Neuron (in vitro differentiated cells): ENCODE data around the gene ZNRF4.

Source experiments
- H2AFZ ChIP-seq: one replicate; pipeline ENCODE4 v1.6.1; 2013; ENCODE audit warnings: low read depth, mild to moderate bottlenecking, inconsistent platforms, low read length, moderate library complexity
- H3K27me3 ChIP-seq: one replicate; pipeline ENCODE4 v1.6.1; 2013; ENCODE audit warnings: low read length; ENCODE audit not compliant: insufficient read depth
- H3K36me3 ChIP-seq: one replicate; pipeline ENCODE4 v1.6.1; 2013; ENCODE audit warnings: low read length; ENCODE audit not compliant: insufficient read depth
- H3K4me1 ChIP-seq: one replicate; pipeline ENCODE4 v1.6.1; 2013; ENCODE audit warnings: low read length; ENCODE audit not compliant: insufficient read depth
- H3K4me3 ChIP-seq: 2 replicates; pipeline ENCODE4 v1.5.1; 2013; ENCODE audit warnings: mild to moderate bottlenecking, low read length, moderate library complexity
- H3K9me3 ChIP-seq: one replicate; pipeline ENCODE4 v1.6.1; 2013; ENCODE audit warnings: low read length

The ZNRF4 gene

GRCh38 chr19:5466814-5467291 is 11.6 kb downstream of the ZNRF4 start:
- Histone ChIP-seq H3K4me3 (no peak overlapping the region), H3K9me3 (no peaks in the 10 kb centered on the region), H3K27me3 (no peaks in the 10 kb centered on the region), H2AFZ (no peak overlapping the region), H3K36me3 (no peaks in the 10 kb centered on the region), H3K4me1 (no peaks in the 10 kb centered on the region)

- no peaks in the 10 kb centered on the region for H3K9me3 ChIP-seq
- H3K36me3 ChIP-seq = no peaks in the 10 kb centered on the region
- H3K4me3 ChIP-seq = no peak overlapping the region
- H3K27me3 ChIP-seq = no peaks in the 10 kb centered on the region
- no peaks in the 10 kb centered on the region for H3K4me1 ChIP-seq
- no peak overlapping the region for H2AFZ ChIP-seq
Observed at GRCh38 chr19:5470264-5470671, 15.1 kb downstream of the ZNRF4 start.

DNA sequence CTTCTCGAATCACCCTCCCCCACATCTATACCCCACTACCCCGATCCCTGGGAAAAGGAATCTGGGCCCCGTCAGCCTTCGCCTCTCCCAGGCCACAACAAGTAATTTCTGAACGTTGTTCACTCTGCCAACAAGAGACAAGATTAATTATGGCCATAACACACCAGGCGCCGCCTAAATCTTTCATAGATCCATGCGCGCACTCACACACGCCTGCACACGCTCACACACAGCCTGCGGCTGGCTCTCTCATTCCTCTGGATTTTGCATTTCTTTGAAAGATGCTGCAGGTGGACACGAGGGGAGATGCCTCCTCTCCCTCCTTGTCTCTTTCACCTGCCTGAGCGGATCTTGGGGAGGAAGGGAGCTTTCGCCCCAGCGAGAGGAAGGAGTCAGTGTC is 17.1 kb downstream of the ZNRF4 start:
- no peak overlapping the region for H2AFZ ChIP-seq
- no peaks in the 10 kb centered on the region for H3K36me3 ChIP-seq
- no peaks in the 10 kb centered on the region for H3K4me1 ChIP-seq
- H3K27me3 ChIP-seq = no peaks in the 10 kb centered on the region
- no peaks in the 10 kb centered on the region for H3K9me3 ChIP-seq
- no peak overlapping the region for H3K4me3 ChIP-seq

DNA sequence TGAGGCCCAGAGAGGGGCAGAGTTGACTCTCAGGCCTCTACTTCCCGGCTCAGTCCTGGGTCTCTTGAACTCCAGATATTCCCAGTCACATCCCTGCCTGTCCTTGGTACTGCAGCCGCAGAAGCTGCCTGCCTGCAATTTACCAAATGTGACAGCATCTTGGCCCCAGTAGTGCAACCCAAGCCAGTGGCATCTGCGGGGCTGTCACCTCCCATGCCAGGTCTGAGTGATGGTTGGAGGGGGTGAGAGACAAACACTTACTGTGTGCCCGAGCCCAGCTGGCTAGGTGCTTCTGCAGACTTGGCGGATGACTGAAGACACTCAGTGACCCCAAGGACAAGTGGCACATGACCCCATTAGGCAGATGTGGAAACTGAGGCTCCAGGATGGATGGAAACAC is 18.4 kb downstream of the ZNRF4 start:
- Histone ChIP-seq H3K27me3 (no peaks in the 10 kb centered on the region), H3K9me3 (no peaks in the 10 kb centered on the region), H3K36me3 (no peaks in the 10 kb centered on the region), H3K4me1 (peaks cover 4% of the 10 kb centered on the region), H3K4me3 (no peak overlapping the region), H2AFZ (no peak overlapping the region)

DNA sequence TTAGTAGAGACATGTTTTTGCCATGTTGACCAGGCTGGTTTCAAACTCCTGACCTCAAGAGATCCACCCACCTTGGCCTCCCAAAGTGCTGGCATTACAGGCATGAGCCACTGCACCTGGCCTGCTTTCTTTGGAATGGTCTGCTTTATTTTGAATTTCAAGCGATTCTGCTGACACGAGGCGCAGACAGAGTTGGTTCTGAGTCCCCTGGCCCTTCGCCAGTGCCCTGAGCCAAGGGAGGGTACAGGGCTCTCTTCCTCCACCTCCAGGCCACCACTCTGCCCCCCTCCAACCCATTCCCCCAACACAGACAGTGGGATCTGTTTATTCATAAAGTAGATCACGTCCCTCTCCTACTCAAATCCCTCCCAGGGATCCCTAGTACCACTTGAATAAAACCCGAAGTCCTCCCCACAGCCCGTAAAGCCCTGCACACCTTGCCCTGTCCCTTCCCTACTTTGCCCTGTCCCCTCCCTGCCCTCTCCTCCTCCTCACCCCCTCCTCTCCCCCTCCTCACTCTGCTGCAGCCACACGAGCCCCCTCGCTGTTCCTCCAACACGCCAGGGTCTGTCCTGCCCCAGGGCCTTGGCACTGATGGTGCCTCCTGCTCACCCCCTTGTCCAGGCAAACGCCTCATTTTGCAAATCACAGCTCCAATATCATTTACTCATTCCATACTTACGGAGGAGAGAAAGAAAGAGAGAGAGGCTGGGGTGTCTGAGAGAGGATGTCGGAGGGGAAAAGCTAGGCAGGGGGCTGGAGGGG is 22.4 kb downstream of the ZNRF4 start:
- no peaks in the 10 kb centered on the region for H3K27me3 ChIP-seq
- no peak overlapping the region for H2AFZ ChIP-seq
- no peak overlapping the region for H3K4me3 ChIP-seq
- no peaks in the 10 kb centered on the region for H3K36me3 ChIP-seq
- peaks cover 10% of the 10 kb centered on the region for H3K9me3 ChIP-seq
- peaks cover 4% of the 10 kb centered on the region for H3K4me1 ChIP-seq

GRCh38 chr19:5478241-5478924 is 23.2 kb downstream of the ZNRF4 start:
- Histone ChIP-seq H3K4me3 (no peak overlapping the region), H2AFZ (no peak overlapping the region)

DNA sequence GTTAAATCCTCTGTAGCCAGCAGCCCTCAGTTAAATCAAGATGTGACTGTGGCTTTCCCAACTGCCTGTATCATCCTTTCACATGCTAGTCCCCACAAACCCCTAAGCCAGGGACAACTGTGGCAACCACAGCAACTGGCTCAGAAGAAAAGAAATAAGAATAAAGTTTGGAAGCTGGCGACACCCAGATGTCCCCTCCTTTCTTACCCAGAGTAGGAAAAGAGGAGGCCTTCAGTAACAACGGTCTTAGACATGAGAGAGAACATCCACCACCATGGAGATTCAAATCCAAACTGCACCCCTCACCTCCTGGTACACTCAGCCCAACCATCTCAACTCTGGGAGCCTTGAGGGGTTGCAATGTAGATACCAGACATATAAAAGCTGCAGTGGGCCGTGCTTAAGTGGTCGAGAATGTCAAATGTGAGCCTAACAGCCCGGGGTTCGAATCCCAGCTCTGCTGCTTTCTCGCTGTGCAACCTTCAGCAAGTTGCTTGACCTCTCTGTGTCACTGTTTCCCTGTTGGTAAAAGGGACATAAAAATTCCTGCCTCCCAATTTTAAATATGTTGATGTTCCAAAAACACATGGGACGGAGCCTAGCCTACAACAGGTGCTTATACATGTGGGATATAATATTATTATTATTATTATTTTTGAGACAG is 23.8 kb downstream of the ZNRF4 start:
- H3K27me3 ChIP-seq = no peaks in the 10 kb centered on the region
- H3K4me1 ChIP-seq = peaks cover 6% of the 10 kb centered on the region
- peaks cover 10% of the 10 kb centered on the region for H3K9me3 ChIP-seq
- H2AFZ ChIP-seq = no peak overlapping the region
- H3K36me3 ChIP-seq = no peaks in the 10 kb centered on the region
- H3K4me3 ChIP-seq = no peak overlapping the region

More at GRCh38 chr19:5478241-5478924, 23.2 kb downstream of the ZNRF4 start:
- H3K9me3 ChIP-seq = peaks cover 10% of the 10 kb centered on the region
- peaks cover 4% of the 10 kb centered on the region for H3K4me1 ChIP-seq
- H3K27me3 ChIP-seq = no peaks in the 10 kb centered on the region
- no peaks in the 10 kb centered on the region for H3K36me3 ChIP-seq

DNA sequence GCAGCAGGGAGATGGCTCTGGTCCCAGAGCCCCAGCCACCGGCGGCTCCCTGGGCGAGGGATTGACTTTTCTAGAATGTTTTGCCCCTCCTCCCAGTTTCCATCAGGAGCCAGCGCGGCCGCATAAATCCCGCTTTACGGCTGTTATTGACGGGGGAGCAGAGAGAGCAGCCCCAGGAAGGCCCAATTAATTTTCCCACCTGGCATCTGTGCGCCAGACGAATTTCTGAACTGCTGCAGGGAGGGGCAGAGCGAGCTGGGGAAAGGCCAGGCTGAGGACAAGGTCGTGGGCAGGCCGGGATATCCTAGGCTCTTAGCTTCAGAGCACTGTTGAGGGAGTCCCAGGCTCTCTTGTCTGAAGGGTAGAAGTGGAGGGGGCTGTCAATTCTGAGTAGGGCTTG is 24.7 kb downstream of the ZNRF4 start:
- Histone ChIP-seq H3K4me1 (peaks cover 14% of the 10 kb centered on the region), H2AFZ (no peak overlapping the region), H3K4me3 (no peak overlapping the region), H3K9me3 (peaks cover 10% of the 10 kb centered on the region), H3K27me3 (no peaks in the 10 kb centered on the region), H3K36me3 (no peaks in the 10 kb centered on the region)

- Histone ChIP-seq H3K9me3 (peaks cover 10% of the 10 kb centered on the region), H3K4me1 (peaks cover 14% of the 10 kb centered on the region), H3K27me3 (no peaks in the 10 kb centered on the region), H3K4me3 (no peak overlapping the region), H3K36me3 (no peaks in the 10 kb centered on the region), H2AFZ (no peak overlapping the region)
Observed at GRCh38 chr19:5480427-5480836, 25.2 kb downstream of the ZNRF4 start.

GRCh38 chr19:5481957-5482356 is 26.7 kb downstream of the ZNRF4 start:
- Histone ChIP-seq H3K4me3 (no peak overlapping the region), H3K36me3 (no peaks in the 10 kb centered on the region), H3K27me3 (no peaks in the 10 kb centered on the region)

GRCh38 chr19:5484398-5485285 is 29.4 kb downstream of the ZNRF4 start:
- H3K4me1 ChIP-seq = peaks cover 10% of the 10 kb centered on the region
- H3K36me3 ChIP-seq = no peaks in the 10 kb centered on the region
- peaks cover 10% of the 10 kb centered on the region for H3K9me3 ChIP-seq
- no peaks in the 10 kb centered on the region for H3K27me3 ChIP-seq
- H2AFZ ChIP-seq = no peak overlapping the region
- no peak overlapping the region for H3K4me3 ChIP-seq

More at GRCh38 chr19:5481957-5482356, 26.7 kb downstream of the ZNRF4 start:
- Histone ChIP-seq H3K9me3 (peaks cover 10% of the 10 kb centered on the region), H2AFZ (no peak overlapping the region), H3K4me1 (peaks cover 14% of the 10 kb centered on the region)

DNA sequence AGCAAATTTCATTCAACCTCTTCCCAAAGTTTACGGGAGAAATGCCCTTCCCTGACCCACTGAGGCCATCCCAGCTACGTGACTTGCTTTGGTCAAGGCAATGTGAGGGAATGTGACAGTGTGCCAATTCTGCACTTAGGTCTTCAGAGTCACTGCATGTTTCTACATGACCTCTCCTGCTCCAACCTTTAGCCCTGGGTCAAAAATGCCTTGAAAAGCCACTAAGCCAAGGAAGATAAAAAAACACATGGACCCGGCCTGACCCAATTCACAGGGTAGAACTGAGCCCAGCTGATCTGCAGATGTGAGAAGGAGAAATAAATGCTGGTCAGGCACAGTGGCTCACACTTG is 30.0 kb downstream of the ZNRF4 start:
- Histone ChIP-seq H2AFZ (no peak overlapping the region), H3K9me3 (peaks cover 10% of the 10 kb centered on the region), H3K4me1 (peaks cover 12% of the 10 kb centered on the region), H3K4me3 (no peak overlapping the region), H3K36me3 (no peaks in the 10 kb centered on the region), H3K27me3 (no peaks in the 10 kb centered on the region)
